DMS53 (cell line): ENCODE measurements around the gene LRRIQ1.
A peak's percentile ranks its signal among the peaks of the same experiment; 100 is the strongest.
"Not testable (repeated sequence)": the region's sequence is repeated elsewhere in the genome, so short reads cannot be mapped to it uniquely, and the experiment has no call there.

Experiments used
- DNase-seq: peaks from one replicate; lab custom pipeline; 2025; lab: John Stamatoyannopoulos, UW

The LRRIQ1 gene

GRCh38 chr12:85036234-85036707 lies at the start of gene LRRIQ1, which contains the start of gene TSPAN19:
TSS of gene LRRIQ1 (plus strand) at chr12:85036351. CDS start at chr12:85038177, 1,826 bp downstream.
TSS of gene TSPAN19 (minus strand) at chr12:85036277. CDS start at chr12:85029946, 6,331 bp downstream.
- DNase-seq: peak; percentile 99

DNA sequence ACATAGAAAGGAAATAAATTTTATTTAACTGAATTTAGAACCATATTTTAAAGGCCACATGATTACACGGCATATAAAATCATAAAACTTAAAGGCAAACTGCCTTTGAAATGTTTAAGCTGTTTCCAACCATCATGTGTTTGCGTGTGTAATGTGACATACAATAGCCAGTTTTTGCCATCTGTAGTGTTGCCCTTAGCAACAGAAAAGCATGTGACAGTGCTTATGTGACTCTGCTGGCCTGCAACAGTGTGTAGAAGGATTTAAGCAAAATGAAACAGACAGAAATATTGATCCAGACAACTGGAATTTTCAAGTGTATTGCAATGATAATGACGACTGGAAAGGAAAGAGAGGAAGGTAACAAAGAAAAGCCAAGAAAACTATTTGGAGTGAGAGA lies 49.6 kb upstream of the LRRIQ1 start:
- DNase-seq: peak; percentile 81

- peak; percentile 65 for DNase-seq
These were observed 41.7 kb upstream of the LRRIQ1 start for GRCh38 chr12:84994426-84994825.

DNA sequence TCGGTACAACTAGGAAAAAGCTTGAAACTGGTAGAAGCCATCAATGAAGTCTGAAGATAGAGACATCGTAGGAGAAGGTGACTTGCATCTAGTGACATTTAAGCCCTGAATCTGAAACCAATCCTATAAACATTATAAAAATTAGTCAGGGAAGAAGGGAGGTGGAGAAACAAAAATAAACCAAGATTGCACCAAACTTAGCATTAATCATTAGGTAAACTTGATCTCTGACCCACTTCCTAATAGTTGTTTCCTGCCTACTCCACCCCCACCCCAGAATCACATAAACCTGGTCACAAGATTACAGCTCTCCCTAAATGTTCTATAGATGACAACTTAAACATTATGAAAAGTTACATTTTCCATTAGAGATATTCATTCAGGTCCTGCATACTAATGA lies 40.5 kb upstream of the LRRIQ1 start:
- DNase-seq: no peak

GRCh38 chr12:84996759-84997158 lies 39.4 kb upstream of the LRRIQ1 start:
- no peak for DNase-seq

DNA sequence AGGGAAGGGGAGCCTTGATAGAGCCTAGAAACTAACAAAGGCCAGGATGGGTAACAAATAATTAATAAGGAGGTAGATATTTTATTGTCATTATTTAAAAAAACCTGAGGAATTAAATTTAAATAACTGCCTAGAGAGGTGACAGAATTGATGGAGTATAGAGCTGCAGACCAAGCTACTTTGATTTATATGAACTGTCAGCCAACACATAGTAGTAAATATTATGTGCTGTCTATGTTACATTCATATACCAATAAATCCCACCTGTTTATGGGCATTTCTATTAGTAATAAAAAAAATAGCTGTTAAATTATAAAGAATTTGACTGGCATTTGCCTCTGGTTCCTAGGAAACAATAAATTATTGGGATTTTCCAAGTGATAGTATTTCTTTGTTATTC lies 37.8 kb upstream of the LRRIQ1 start:
- DNase-seq: no peak

DNA sequence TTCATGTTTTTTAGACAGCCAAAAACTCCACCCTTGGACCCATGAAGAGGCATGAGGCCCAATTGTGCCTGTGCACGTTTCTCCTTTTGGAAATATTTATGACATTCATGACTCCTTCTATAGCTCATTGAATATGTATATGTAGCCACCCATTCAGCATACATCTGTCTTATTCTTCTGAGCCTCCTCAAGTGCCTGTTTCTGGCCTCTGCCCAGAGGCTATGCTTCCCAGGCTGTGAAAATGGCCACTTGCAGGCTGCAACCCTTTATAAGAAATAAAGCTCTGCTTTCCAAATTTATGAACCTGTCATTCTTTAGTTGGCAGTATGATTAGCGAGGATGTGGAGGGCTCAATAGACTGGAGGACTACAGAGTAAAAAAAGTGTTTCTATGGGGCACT lies 35.4 kb upstream of the LRRIQ1 start:
- DNase-seq: no peak

DNA sequence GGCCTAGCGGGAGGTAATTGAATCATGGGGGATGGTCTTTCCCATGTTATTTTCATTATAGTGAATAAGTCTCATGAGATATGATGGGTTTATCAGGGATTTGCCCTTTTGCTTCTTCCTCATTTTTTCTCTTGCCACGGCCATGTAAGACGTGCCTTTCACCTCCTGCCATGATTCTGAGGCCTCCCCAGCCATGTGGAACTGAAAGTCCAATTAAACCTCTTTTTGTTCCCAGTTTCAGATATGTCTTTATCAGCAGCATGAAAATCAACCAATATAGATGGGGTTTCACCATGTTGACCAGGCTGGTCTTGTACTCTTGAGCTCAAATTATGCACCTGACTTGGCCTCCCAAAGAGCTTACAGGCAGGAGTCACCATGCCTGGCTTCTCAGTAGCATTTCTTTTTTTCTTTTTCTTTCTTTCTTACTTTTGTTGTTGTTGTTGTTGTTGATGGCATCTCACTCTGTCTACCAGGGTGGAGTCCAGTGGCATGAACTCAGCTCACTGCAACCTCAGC lies 33.3 kb upstream of the LRRIQ1 start:
- no peak for DNase-seq

DNA sequence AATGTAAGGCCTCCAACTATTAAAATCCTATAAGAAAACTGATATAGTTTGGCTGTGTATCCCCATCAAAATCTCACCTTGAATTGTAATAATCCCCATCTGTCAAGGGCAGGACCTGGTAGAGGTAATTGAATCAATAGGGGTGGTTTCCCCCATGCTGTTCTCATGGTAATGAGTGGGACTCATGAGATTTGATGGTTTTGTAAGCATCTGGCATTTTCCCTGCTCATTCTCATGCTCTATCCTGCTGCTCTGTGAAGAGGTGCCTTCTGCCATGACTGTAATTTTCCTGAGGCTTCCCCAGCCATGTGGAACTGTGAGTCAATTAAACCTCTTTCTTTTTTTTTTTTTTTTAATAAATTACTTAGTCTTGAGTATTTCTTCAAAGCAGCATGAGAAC lies 31.9 kb upstream of the LRRIQ1 start:
- no peak for DNase-seq

DNA sequence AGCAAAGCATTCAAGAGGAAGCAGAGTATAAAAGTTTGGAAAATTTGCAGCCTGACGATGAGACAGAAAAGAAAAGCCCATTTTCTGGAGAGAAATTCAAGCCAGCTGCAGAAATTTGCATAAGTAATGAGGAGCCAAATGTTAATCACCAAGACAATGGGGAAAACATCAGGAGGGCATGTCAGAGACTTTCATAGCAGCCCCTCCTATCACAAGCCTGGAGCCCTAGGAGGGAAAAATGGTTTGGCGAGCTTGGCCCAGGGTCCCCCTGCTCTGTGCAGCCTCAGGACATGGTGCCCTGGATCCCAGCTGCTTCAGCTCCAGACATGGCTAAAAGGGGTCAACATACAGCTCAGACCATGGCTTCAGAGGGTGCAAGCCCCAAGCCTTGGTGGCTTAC lies 31.1 kb upstream of the LRRIQ1 start:
- DNase-seq: not testable (repeated sequence)

DNA sequence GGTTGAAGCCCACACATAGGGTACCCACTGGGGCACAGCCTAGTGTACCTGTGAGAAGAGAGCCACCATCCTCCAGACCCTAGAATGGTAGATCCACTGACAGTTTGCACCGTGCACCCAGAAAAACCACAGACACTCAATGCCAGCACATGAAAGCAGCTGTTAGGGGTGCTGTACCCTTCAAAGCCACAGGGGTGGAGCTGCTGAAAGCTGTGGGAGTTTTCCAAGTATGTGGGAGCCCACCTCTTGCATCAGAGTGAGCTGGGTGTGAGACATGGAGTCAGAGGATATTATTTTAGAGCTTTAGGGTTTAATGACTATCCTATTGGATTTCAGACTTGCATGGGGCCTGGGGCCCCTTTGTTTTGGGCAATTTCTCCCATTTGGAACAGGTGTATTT lies 30.5 kb upstream of the LRRIQ1 start:
- DNase-seq: no peak

- no peak for DNase-seq
These were observed 29.9 kb upstream of the LRRIQ1 start for GRCh38 chr12:85006206-85006605.

DNA sequence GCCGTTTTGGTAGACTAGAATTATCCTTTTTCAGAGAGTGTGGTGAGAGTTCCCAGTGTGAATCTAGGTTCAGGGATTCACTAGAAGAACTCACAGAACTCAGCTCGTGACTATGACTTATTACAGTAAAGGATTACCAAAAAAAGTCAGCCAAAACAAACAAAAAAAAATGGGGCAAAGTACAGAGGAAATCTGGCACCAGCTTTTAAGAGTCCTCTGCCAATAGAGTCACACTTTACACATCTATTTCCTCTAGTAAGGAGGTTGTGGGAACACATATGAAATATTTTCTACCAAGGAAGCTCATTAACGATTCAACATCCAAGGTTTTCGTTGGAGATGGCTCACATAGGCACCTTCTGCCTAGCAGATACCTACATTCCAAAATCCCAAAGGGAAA lies 28.3 kb upstream of the LRRIQ1 start:
- no peak for DNase-seq

- DNase-seq: peak; percentile 64
These were observed 19.7 kb upstream of the LRRIQ1 start for GRCh38 chr12:85016413-85016812.

GRCh38 chr12:85017133-85017532 lies 19.0 kb upstream of the LRRIQ1 start:
- no peak for DNase-seq

GRCh38 chr12:85017618-85018017 lies 18.5 kb upstream of the LRRIQ1 start:
- no peak for DNase-seq

GRCh38 chr12:85018098-85018497 lies 18.1 kb upstream of the LRRIQ1 start:
- no peak for DNase-seq

DNA sequence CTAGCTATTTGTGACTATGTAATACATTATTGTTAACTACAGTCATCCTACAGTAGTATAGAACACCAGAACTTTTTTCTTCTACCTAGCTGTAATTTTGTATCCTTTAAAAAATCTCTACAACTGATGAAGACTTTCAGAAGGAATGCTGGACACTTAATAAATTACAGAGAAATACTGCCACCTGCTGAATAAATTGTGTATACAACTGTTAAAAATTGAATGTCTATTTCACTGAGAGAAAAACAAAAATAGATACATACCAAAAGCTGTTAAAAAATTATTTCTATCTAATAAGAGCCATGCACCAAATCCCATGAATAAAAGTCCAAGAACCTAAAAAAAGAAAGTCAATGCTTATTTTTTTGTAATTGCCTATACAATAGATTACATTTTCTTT lies 6.7 kb upstream of the LRRIQ1 start:
- DNase-seq: peak; percentile 73

GRCh38 chr12:85036733-85037132 lies 582 bp downstream of the LRRIQ1 start:
- peak; percentile 86 for DNase-seq

DNA sequence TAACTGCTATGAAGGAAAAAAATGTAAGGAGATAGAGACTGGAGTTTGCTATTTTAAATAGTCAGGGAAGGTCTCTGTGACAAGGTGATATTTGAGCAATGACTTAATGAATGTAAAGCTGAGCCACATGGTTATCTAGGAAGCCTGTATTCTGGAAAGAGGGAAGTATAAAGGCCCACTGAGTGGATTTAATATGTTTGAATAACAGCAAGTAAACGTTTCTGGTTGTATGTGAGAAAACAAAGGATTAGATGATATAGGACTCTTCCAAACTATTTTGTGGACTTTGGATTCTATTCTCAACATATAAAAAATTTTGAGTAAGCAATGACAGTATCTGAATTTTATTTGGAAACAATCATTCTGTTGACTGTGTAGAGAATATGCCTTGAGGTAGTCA lies 5.2 kb downstream of the LRRIQ1 start:
- peak; percentile 35 for DNase-seq

GRCh38 chr12:85043829-85044228 lies 7.7 kb downstream of the LRRIQ1 start:
- no peak for DNase-seq

GRCh38 chr12:85057370-85057963 lies 21.3 kb downstream of the LRRIQ1 start:
- DNase-seq: peak; percentile 80

- DNase-seq: no peak
These were observed 22.2 kb downstream of the LRRIQ1 start for GRCh38 chr12:85058339-85058738.

DNA sequence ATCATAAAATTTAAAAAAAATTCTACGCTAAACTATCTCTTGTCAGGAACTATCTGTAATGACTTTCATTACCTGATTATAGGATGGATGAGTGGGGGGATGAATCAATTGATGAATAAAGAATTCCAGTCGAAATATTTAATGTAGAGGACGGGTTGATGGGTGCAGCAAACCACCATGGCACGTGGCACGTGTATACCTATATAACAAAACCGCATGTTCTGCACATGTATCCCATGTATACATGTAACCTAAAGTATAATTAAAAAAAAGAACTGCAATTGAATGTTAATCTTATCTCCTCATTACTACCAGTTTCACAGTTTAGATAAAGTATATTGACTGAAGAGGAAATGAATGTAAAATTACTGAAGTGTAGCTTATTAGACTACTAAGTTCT lies 23.4 kb downstream of the LRRIQ1 start:
- DNase-seq: no peak
